Pulmonary artery endothelial cell (primary cell): Measurements from ENCODE around the gene TIPIN. TPM values are rescaled to one million over a fixed set of nuclear protein-coding genes. Genes with fewer than 3 reads are reported as not detected.
"Not testable (repeated sequence)": the region's sequence is repeated elsewhere in the genome, so short reads cannot be mapped to it uniquely, and the experiment has no call there.

Source experiments
- DNase-seq: peaks from one replicate; pipeline ENCODE4 v3.0.0-alpha.2; 2011; ENCODE audit warnings: low read depth, low spot score
- total RNA-seq: library from RNA; depleted of rRNA; stranded (reverse); fragments of >200 nt; gene quantifications from 2 replicates; pipeline ENCODE4 v1.2.3, GENCODE V29; 2014

Gene TIPIN
- total RNA-seq, 1 donor from 2014 or later, result 14.0 TPM

DNA sequence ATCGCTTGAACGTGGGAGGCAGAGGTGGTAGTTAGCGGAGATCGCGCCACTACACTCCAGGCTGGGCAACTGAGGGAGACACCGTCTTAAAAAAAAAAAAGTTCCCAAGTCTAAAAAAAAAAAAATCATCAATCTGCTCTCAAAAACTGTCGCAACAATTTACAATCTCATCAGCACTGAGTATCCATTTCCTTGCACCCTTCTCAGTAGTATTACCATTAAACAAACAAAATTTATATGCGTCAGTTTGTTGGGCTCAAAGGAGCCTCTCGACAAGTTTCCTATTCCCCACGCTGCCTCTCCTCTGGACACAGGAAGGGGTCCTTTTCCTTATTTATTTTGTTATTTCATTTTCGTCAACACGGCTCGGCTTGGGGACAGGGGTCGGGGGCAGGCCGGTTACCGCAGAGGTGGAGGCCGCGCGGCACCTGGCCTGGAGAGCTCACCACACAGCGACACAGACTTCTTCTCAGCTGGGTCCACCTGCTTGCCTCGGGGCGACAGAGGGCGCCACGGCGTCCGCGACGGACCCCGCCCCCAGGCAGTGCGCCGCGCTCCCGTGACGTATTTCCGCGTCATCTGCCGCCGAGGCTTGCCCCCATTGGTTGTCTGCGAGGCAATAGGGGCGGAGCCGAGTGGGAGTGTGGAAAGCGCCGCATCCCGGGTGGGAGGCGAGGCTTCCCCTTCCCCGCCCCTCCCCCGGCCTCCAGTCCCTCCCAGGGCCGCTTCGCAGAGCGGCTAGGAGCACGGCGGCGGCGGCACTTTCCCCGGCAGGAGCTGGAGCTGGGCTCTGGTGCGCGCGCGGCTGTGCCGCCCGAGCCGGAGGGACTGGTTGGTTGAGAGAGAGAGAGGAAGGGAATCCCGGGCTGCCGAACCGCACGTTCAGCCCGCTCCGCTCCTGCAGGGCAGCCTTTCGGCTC, 30.0 kb upstream of the TIPIN start, which contains the start of gene MAP2K1:
MAP2K1 (plus strand) TSS at position 709 of the 920 bp plus-strand sequence. CDS start 436 bp downstream, outside the sequence.
- peak; percentile 85 for DNase-seq

- not testable (repeated sequence) for DNase-seq
Measured at GRCh38 chr15:66381376-66381775, 24.9 kb upstream of the TIPIN start.

DNA sequence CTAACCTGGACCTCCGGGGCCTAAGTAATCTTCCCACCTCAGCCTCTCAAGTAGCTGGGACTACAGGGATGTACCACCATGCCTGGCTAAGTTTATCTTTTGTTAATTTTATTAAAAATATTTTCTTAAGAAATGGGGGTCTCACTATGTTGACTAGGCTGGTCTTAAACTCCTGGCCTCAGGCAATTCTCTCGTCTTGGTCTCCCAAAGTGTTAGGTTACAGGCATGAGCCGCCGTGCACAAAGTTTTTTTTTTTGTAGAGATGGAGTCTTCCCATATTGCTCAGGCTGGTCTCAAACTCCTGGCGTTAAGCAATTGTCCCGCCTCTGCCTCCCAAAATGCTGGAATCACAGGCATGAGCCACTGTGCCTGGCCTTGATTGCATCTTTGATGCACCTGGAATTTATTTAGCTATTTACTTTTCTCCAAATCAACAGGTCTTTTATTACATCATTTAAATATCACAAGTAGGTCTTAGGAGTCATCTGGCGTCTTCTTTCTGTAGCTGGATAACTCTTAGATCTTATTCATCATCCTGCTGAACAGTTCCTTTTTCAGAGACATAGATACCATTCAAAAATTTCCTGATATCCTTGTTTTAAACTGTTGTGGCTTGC, 22.4 kb upstream of the TIPIN start:
- DNase-seq, result no peak

DNA sequence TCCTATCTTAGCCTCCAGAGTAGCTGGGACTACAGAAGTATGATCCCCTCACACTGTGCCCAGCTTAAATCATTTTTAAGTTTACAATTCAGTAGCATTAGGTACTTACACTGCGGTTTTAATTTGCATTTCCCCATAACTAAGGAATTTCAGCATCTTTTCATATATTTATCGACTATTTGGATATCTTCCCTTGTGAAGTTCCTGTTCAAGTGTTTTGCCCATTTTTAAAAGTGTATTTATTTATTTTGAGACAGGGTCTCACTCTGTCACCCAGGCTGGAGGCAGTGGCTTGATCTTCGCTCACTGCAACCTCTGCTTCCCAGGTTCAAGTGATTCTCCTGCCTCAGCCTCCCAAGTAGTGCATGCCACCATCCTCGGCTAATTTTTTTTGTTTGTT, 17.7 kb upstream of the TIPIN start:
- DNase-seq, result no peak

DNA sequence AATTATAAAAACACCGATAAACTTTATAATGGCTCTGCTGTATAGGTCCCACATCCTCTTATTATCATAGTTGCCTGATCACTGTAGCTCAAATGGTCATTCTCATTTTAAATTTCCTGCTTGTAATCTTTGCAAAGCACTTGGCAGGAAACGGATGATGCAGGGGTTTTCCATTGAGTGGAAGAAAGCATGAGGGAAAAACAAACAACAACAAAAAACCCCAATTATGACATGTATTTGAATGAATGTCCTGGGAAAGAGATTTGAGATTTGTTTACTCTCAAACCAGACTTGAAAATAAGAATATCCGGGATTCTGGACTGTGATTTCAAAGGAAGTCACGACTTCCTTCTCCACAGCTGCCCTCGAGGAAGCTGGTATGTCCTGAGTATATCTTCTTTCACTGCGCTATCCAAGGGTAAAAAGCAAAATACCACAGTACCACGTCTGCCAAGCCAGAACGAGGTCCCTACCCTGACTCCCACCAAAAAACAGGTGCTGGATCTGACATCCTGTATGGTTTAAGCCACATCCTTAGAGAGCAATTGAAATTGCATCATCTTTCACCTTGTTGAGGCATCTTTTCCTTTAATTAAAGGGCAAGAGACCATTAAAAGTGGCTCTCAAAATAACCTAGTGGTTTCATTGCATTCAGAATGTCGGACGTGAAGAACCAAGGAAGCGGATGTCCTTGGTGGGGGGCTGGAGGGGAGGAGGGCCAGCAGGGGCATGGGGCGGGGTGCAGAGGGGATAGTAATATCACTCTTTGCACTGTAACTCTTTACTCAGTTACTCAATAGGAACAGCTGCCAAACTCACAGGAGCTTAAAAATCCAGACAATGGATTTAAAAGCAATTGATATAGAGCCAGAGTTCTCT, 13.5 kb upstream of the TIPIN start:
- DNase-seq, result peak; percentile 61

DNA sequence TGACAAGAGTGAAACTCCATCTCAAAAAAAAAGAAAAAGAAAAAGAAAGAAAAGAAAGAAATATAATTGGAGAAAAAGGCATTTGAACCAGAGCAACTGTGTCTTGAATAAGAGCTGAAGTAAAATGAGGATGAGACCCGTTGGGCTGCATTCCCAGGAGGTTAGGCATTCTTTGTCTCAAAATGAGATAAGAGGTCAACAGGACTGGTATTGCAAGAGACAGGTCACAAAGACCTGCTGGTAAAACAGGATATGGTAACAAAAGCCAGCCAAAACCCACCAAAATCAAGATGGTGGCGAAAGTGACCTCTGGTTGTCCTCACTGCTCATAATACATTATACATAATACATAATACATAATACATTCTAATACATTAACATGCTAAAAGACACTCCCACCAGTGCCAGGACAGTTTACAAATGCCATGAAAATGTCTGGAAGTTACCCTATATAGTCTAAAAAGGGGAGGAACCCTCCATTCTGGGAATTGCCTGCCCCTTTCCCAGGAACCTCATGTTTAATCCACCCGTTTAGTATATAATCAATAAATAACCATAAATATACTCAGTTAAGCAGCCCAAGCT, 8.6 kb upstream of the TIPIN start:
- no peak for DNase-seq

DNA sequence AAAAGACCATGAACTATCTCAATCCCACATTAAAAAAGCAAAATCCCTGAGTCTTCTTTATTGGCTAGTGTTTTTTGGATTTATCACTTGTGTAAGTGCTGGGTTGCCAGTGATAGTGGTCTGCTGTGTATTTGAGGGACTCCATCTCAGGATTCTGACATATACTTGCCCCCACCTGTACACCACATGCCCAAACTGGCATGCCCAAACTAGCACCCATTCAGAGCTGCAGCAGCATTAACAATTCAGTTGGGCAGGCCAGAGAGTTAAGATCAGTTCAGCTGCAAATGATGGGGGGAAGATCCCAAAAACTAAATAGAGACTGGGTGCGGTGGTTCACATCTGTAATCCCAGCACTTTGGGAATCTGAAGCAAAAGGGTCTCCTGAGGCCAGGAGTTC, 6.3 kb upstream of the TIPIN start:
- no peak for DNase-seq

- DNase-seq, result not testable (repeated sequence)
Measured at GRCh38 chr15:66361745-66362460, 5.4 kb upstream of the TIPIN start.

GRCh38 chr15:66359740-66360139, 3.3 kb upstream of the TIPIN start:
- DNase-seq, result no peak

DNA sequence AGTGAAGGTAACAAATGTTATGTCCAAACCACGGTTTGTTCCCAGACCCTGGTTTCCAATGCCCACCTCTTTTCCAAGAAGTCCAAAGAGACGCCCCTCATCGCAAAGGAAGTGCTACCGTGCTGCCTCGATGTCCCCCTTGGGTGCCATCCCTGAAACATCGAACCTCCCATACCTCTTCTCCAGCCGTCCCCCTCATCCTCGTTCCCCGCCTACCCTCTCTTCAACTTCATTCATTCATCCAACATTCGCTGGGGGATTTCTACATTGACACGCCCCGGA, 467 bp downstream of the TIPIN start:
- no peak for DNase-seq

DNA sequence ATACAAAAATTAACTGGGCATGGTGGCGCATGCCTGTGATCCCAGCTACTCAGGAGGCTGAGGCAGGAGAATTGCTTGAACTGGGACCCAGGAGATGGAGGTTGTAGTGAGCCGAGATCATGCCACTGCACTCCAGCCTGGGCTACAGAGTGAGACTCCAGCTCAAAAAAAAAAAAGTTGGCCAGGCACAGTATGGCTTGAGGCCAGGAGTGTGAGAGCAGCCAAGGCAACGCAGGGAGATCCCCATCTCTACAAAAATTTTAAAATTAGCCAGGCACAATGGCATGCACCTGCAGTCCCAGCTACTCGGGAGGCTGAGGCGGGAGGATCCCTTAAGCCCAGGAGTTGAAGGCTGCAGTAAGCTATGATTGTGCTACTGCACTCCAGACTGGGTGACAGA, 8.0 kb downstream of the TIPIN start:
- DNase-seq, result not testable (repeated sequence)

DNA sequence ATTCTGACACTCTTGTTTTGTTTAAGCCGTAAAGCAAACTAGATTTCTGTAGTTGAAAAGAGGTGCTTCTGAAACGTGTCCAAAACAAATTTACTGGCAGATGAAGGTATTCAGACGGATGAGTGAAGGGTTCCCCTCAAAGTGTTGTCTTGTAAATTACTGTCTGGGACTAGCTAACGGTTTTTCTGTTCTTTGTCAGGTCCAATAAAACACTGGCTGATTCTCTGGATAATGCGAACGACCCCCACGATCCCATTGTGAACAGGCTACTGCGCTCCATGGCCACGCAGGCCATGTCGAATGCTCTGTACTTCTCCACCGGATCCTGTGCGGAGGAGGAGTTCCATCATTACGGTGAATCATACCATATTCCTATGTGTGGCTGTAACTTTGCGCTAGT, 27.7 kb downstream of the TIPIN start:
- no peak for DNase-seq

GRCh38 chr15:66327736-66328135, 28.7 kb downstream of the TIPIN start:
- no peak for DNase-seq

DNA sequence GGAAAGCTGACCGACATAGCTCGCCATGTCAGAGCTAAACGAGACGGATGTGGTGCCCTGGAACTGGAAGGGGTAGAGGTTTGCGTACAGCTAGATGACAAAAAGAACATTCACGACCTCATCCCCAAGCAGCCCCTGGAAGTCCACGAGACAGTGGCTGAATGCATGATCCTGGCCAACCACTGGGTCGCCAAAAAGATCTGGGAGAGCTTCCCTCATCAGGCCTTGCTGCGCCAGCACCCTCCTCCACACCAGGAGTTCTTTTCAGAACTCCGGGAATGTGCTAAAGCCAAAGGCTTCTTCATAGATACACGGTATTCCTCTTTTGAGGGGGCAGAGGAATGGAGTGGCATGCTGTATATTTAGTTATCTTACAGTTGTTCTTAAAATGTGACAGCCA, 30.4 kb downstream of the TIPIN start:
- DNase-seq, result no peak

DNA sequence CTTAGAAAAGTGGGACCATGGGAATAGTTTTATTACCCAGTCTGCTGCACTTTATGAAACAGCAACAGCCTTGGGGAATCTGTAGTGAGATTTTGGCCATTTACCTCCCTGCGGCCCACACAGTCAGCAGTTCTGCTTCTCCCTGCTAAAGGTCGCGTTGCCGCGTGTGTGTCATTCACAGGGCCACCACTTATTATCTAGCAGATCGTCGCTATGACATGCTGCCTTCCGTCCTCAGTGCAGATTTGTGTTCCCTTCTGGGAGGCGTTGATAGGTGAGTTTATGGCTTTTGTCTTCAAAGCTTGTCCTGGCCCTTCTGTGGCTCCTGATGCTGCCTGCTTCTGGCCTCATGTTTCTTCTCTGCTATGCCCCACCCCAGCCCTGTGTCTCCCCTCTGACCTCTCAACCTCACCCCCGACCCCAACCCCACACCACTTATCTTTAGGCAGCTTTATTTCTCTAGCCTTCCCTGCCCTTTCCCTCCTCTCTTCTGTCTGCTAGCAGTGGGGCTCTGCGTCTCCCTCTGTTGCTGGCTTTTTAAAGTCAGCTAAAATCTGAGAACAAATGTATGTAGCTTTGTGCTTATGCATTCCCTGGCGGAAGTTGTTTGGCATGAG, 33.1 kb downstream of the TIPIN start:
- no peak for DNase-seq

DNA sequence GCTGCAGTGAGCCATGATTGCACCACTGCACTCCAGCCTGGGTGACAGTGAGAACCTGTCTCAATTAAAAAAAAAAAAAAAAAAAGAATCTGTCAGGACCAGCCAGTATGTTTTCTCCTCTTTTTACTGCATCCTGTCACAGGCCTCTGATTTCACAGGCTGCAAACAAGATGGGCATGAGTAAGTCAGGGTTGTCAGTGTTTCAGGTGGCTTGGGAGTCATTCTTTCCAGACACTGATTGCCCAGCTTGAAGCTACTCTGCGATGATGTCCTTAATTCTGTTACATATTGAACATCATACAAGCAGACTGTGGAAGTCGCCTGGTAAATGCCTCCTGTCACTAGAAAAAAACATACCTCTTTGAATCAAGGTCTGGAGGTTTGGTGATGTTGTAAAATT, 44.3 kb downstream of the TIPIN start:
- no peak for DNase-seq

- no peak for DNase-seq
Measured at GRCh38 chr15:66310786-66311185, 45.7 kb downstream of the TIPIN start.

DNA sequence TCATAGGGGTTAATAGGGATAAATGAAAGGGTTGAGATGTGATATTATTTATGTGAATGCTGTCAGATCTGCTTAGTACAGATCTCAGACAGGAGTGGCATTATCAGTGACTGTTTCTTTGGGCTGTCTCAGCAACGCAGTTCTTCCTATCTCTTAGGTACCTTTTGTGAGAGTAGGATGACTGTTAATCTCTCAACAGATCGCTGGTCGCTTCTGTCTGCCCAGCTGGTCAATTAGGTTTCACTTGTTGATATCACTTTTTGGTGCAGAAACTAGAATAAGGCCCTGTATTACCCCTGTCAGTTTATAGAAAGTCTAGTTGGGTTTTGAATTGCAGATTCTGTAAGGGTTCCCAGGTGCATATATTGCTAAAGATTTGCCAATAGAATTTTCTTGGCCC, 46.7 kb downstream of the TIPIN start:
- no peak for DNase-seq

GRCh38 chr15:66308531-66308930, 48.0 kb downstream of the TIPIN start:
- DNase-seq, result no peak

- DNase-seq, result no peak
Measured at GRCh38 chr15:66306381-66306780, 50.1 kb downstream of the TIPIN start.

DNA sequence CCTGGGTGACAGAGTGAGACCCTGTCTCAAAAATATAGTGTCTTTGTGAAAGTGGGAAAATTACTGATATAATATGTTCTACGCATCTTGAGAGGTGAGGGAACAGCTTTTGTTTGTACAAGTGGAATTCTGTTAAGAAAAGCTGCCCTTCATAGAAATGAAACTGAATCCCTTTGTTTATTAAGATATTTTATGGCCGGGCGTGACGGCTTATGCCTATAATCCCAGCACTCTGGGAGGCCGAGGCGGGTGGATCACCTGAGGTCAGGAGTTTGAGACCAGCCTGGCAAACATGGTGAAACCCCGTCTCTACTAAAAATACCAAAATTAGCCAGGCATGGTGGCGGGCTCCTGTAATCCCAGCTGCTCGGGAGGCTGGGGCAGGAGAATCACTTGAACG, 52.1 kb downstream of the TIPIN start:
- not testable (repeated sequence) for DNase-seq
